Camera-type eye (tissue), 1 donor: ENCODE results near the gene TBX20. TPM values are rescaled to one million over a fixed set of nuclear protein-coding genes. Genes with fewer than 3 reads are reported as not detected.

Source experiments
- total RNA-seq: library from RNA; depleted of rRNA; stranded (reverse); fragments of >200 nt; gene quantifications from one replicate; pipeline ENCODE4 v1.2.3, GENCODE V29; 2014

TBX20 gene
- 4.6 TPM for total RNA-seq

GRCh38 chr7:35253710-35254495, at the start of gene TBX20:
Gene TBX20, minus strand, starts transcription at chr7:35254100. Its CDS starts 480 bp downstream, at chr7:35253620.

Other genes starting within 250 kb of the TBX20 start
- 55.1 TPM for gene DPY19L1, start 216.6 kb downstream of the TBX20 start, total RNA-seq